Neural progenitor cell (in vitro differentiated cells): ENCODE measurements around the gene FAM240B.

ENCODE experiments used
- EZH2 ChIP-seq: fragments of 200-600 bp; sonication (generic); IDR thresholded peaks from 2 replicates; pipeline ENCODE4 v1.6.1; 2017; ENCODE audit warnings: antibody characterized with exemption, mild to moderate bottlenecking, moderate library complexity
- TF ChIP-seq, protein P1 (sequence below): fragments of 200-600 bp; sonication (generic); IDR thresholded peaks from 2 replicates; pipeline ENCODE4 v1.5.1; 2017; ENCODE audit warnings: antibody characterized with exemption, mild to moderate bottlenecking

DNA sequence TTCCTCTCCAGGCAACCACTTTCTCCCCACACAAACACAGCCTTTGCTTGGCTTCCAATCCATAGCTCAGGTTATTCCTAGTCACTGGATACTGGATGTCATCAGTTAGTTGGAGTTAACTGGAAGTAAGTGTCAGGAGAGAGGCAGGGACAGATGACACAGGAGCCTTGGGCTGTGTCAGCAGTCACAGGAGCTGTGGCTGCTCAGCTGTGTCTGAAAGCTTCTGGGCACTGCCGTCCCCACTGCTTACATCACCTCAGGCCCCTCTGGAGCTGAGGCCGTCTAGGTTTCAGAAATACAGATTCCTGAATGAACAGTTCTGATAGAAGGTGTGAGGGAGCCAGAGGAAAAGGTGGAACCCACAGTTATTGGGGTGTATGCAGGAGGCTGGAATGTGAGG is 17.3 kb upstream of the FAM240B start:
- TF ChIP-seq, protein P1, sequence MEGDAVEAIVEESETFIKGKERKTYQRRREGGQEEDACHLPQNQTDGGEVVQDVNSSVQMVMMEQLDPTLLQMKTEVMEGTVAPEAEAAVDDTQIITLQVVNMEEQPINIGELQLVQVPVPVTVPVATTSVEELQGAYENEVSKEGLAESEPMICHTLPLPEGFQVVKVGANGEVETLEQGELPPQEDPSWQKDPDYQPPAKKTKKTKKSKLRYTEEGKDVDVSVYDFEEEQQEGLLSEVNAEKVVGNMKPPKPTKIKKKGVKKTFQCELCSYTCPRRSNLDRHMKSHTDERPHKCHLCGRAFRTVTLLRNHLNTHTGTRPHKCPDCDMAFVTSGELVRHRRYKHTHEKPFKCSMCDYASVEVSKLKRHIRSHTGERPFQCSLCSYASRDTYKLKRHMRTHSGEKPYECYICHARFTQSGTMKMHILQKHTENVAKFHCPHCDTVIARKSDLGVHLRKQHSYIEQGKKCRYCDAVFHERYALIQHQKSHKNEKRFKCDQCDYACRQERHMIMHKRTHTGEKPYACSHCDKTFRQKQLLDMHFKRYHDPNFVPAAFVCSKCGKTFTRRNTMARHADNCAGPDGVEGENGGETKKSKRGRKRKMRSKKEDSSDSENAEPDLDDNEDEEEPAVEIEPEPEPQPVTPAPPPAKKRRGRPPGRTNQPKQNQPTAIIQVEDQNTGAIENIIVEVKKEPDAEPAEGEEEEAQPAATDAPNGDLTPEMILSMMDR, result no peak
- TF ChIP-seq EZH2, result no peak
